HepG2 (cell line): ENCODE results near the gene FBXO44. TPM values are rescaled to one million over a fixed set of nuclear protein-coding genes. Genes with fewer than 3 reads are reported as not detected.

Experiments
- BORCS8-MEF2B ChIP-seq: sonication (generic); formaldehyde crosslinking; IDR thresholded peaks from 2 replicates; pipeline ENCODE4 v1.8.0; 2022; ENCODE audit warnings: mild to moderate bottlenecking, missing genetic modification reagents
- DDIT3 ChIP-seq: sonication (generic); formaldehyde crosslinking; IDR thresholded peaks from 2 replicates; pipeline ENCODE4 v1.4.0; 2020; ENCODE audit warnings: mild to moderate bottlenecking, missing genetic modification reagents
- ELF4 ChIP-seq: sonication (generic); formaldehyde crosslinking; IDR thresholded peaks from 2 replicates; pipeline ENCODE4 v1.5.0; 2020; ENCODE audit warnings: missing genetic modification reagents, mild to moderate bottlenecking, moderate library complexity, borderline replicate concordance
- ESRRA ChIP-seq: sonication (generic); formaldehyde crosslinking; IDR thresholded peaks from 2 replicates; pipeline ENCODE4 v1.5.1; 2020; ENCODE audit warnings: mild to moderate bottlenecking, low read depth, missing genetic modification reagents
- FLYWCH1 ChIP-seq: sonication (generic); formaldehyde crosslinking; IDR thresholded peaks from 2 replicates; pipeline ENCODE4 v1.8.1; 2023; ENCODE audit warnings: mild to moderate bottlenecking, missing genetic modification reagents
- FOXO1 ChIP-seq: sonication (generic); formaldehyde crosslinking; IDR thresholded peaks from 2 replicates; pipeline ENCODE4 v1.4.0; 2020; ENCODE audit warnings: missing genetic modification reagents
- FOXP4 ChIP-seq: sonication (generic); formaldehyde crosslinking; IDR thresholded peaks from 2 replicates; pipeline ENCODE4 v1.4.0; 2020; ENCODE audit warnings: missing genetic modification reagents
- HNRNPL ChIP-seq: fragments of 200-400 bp; formaldehyde crosslinking; IDR thresholded peaks from 2 replicates; pipeline ENCODE4 v1.6.1; 2017; ENCODE audit warnings: mild to moderate bottlenecking, low read depth, low read length
- IKZF1 ChIP-seq: fragments of 450-650 bp; IDR thresholded peaks from 2 replicates; pipeline ENCODE4 v1.7.1; 2016
- KLF15 ChIP-seq: sonication (generic); formaldehyde crosslinking; IDR thresholded peaks from 2 replicates; pipeline ENCODE4 v1.8.1; 2023; ENCODE audit warnings: borderline replicate concordance, mild to moderate bottlenecking, inconsistent platforms, missing genetic modification reagents, mixed read lengths
- MLLT10 ChIP-seq: sonication (generic); formaldehyde crosslinking; IDR thresholded peaks from 2 replicates; pipeline ENCODE4 v1.4.0; 2020; ENCODE audit warnings: missing genetic modification reagents
- PPARG ChIP-seq: conservative IDR thresholded peaks from 2 replicates; pipeline ENCODE4 v1.6.1; 2016; ENCODE audit warnings: missing biosample characterization, missing genetic modification reagents
- SSRP1 ChIP-seq: IDR thresholded peaks from 2 replicates; pipeline ENCODE4 v1.6.1; 2016; ENCODE audit warnings: control low read depth
- STAT6 ChIP-seq: sonication (generic); formaldehyde crosslinking; IDR thresholded peaks from 2 replicates; pipeline ENCODE4 v1.4.0; 2020; ENCODE audit warnings: missing genetic modification reagents, mild to moderate bottlenecking, borderline replicate concordance
- TAF1 ChIP-seq: sonication (generic); formaldehyde crosslinking; IDR thresholded peaks from 2 replicates; pipeline ENCODE4 v1.4.0; 2020; ENCODE audit warnings: missing genetic modification reagents
- TARDBP ChIP-seq: sonication (generic); formaldehyde crosslinking; IDR thresholded peaks from 2 replicates; pipeline ENCODE4 v1.8.0; 2022; ENCODE audit warnings: mild to moderate bottlenecking, missing genetic modification reagents
- TBX2 ChIP-seq: sonication (generic); formaldehyde crosslinking; IDR thresholded peaks from 2 replicates; pipeline ENCODE4 v1.5.0; 2020; ENCODE audit warnings: missing genetic modification reagents, mild to moderate bottlenecking, borderline replicate concordance
- ZFP91 ChIP-seq: sonication (generic); formaldehyde crosslinking; IDR thresholded peaks from 2 replicates; pipeline ENCODE4 v1.9.0; 2022; ENCODE audit warnings: missing genetic modification reagents, mild to moderate bottlenecking, borderline replicate concordance
- ZNF501 ChIP-seq: sonication (generic); formaldehyde crosslinking; IDR thresholded peaks from 2 replicates; pipeline ENCODE4 v1.5.1; 2020; ENCODE audit warnings: mild to moderate bottlenecking, moderate library complexity, missing genetic modification reagents
- ZNF567 ChIP-seq: sonication (generic); formaldehyde crosslinking; IDR thresholded peaks from 2 replicates; pipeline ENCODE4 v1.8.1; 2023; ENCODE audit warnings: mild to moderate bottlenecking, missing genetic modification reagents, borderline replicate concordance
- ZNF644 ChIP-seq: IDR thresholded peaks from 2 replicates; pipeline ENCODE4 v1.6.1; 2016; ENCODE audit warnings: low read depth
- ZNF749 ChIP-seq: sonication (generic); formaldehyde crosslinking; IDR thresholded peaks from 2 replicates; pipeline ENCODE4 v1.8.0; 2022; ENCODE audit warnings: mild to moderate bottlenecking, missing genetic modification reagents, moderate library complexity, borderline replicate concordance
- ZNF788 ChIP-seq: sonication (generic); formaldehyde crosslinking; IDR thresholded peaks from 2 replicates; pipeline ENCODE4 v1.5.0; 2020; ENCODE audit warnings: mild to moderate bottlenecking, missing genetic modification reagents, borderline replicate concordance
- ZSCAN12 ChIP-seq: sonication (generic); formaldehyde crosslinking; IDR thresholded peaks from 2 replicates; pipeline ENCODE4 v1.9.0; 2021; ENCODE audit warnings: mild to moderate bottlenecking, missing genetic modification reagents
- polyA plus RNA-seq, 8 experiments: library from polyadenylated mRNA; depleted of rRNA in 3 of 8; stranded (reverse) in 7 of 8; unstranded in 1 of 8; fragments of >200 nt; fragmentation: Illumina TruSeq in 4 of 8; extraction: Trizol in 4 of 8; gene quantifications; 2 replicates each; pipeline versions ENCODE4 v1.2.1 to v1.2.3, GENCODE V29; 2011 to 2016; ENCODE audit warnings: low read depth in 4 of 8, missing spikeins in 1 of 8, mixed read lengths in 1 of 8; ENCODE audit not compliant: insufficient read depth in 1 of 8
- total RNA-seq, 5 experiments: library from RNA; depleted of rRNA; stranded (reverse); fragments of >200 nt; fragmentation: Illumina TruSeq; extraction: Trizol; gene quantifications; 2 replicates each; pipeline ENCODE4 v1.2.3, GENCODE V29; 2016; ENCODE audit warnings: low read depth in 1 of 5

The FBXO44 gene
- total and polyA plus RNA-seq, 2 of the 13 experiments (the other 11 are each of a cell fraction or from before 2014, with no cell fraction given) = 22.4 to 27.9 TPM

GRCh38 chr1:11671544-11672286 lies 17.0 kb downstream of the FBXO44 start (continued):
- TF ChIP-seq DDIT3 (CRISPR knock-in tag) = no peak
- TF ChIP-seq ZNF501 (CRISPR knock-in tag) = no peak
- peak; percentile 84; the same call in 1 of the 2 replicates for TF ChIP-seq TARDBP (CRISPR knock-in tag)
- peak; percentile 64 for TF ChIP-seq FOXP4 (CRISPR knock-in tag)
- peak; percentile 65 for TF ChIP-seq BORCS8-MEF2B (CRISPR knock-in tag)
- no peak for TF ChIP-seq ZSCAN12 (CRISPR knock-in tag)
- TF ChIP-seq TBX2 (CRISPR knock-in tag) = peak; percentile 80; the same call in 1 of the 2 replicates
- TF ChIP-seq TAF1 (CRISPR knock-in tag) = 0 out of 2 replicates have a peak, but pooled peaks have one; percentile 22
- TF ChIP-seq STAT6 (CRISPR knock-in tag) = peak; percentile 77; the same call in 1 of the 2 replicates
- TF ChIP-seq MLLT10 (CRISPR knock-in tag) = no peak
- TF ChIP-seq KLF15 (CRISPR knock-in tag) = no peak
- no peak for TF ChIP-seq IKZF1
- peak; percentile 82 for TF ChIP-seq PPARG (CRISPR knock-in tag)
- 0 out of 2 replicates have a peak, but pooled peaks have one; percentile 14 for TF ChIP-seq ZNF644
- peak; percentile 72; the same call in 1 of the 2 replicates for TF ChIP-seq ZFP91 (CRISPR knock-in tag)
- TF ChIP-seq ELF4 (CRISPR knock-in tag) = no peak
- no peak for TF ChIP-seq ZNF749 (CRISPR knock-in tag)
- peak; percentile 86; the same call in 1 of the 2 replicates for TF ChIP-seq ZNF788
- peak; percentile 58; the same call in 1 of the 2 replicates for TF ChIP-seq FOXO1 (CRISPR knock-in tag)
- peak; percentile 73; the same call in 1 of the 2 replicates for TF ChIP-seq HNRNPL
- TF ChIP-seq FLYWCH1 (CRISPR knock-in tag) = no peak
- TF ChIP-seq ESRRA = peak; percentile 79; the same call in 1 of the 2 replicates
- TF ChIP-seq ZNF567 = 0 out of 2 replicates have a peak, but pooled peaks have one; percentile 70
- no peak for TF ChIP-seq SSRP1
